Stimulated activated naive CD8-positive, alpha-beta T cell treated with anti-CD3 and anti-CD28 coated beads, Interleukin-15, amount 100 ng/mL, for 72 hours (primary cell): ENCODE data around the gene ADD2.
A peak's percentile ranks its signal among the peaks of the same experiment; 100 is the strongest.
"Not testable (repeated sequence)": the region's sequence is repeated elsewhere in the genome, so short reads cannot be mapped to it uniquely, and the experiment has no call there.

Experiments used
- ATAC-seq: fragments of 150-1000 bp; cut with Tn5 transposase; 2 replicates; pipeline ENCODE4 v1.10.0; 2021; ENCODE audit warnings: mild to moderate bottlenecking, moderate library complexity
- DNase-seq, 2 donors: peaks; one replicate each; pipeline ENCODE4 v3.0.0; 2021 to 2022
- H3K27ac Mint-ChIP-seq, 2 donors: one replicate each; pipeline ENCODE4 v1.8.0; 2022; ENCODE audit warnings: mild to moderate bottlenecking in 2 of 2, mixed read lengths in 2 of 2, moderate library complexity in 2 of 2
- H3K27me3 Mint-ChIP-seq: one replicate; pipeline ENCODE4 v1.8.0; 2022; ENCODE audit warnings: mixed read lengths
- H3K4me1 Mint-ChIP-seq: one replicate; pipeline ENCODE4 v1.8.0; 2022; ENCODE audit warnings: mild to moderate bottlenecking, mixed read lengths
- H3K4me3 Mint-ChIP-seq, 2 donors: one replicate each; pipeline ENCODE4 v1.8.0; 2022; ENCODE audit warnings: mild to moderate bottlenecking in 2 of 2, mixed read lengths in 2 of 2, moderate library complexity in 1 of 2
- H3K9me3 Mint-ChIP-seq, 2 donors: one replicate each; pipeline ENCODE4 v1.8.0; 2022; ENCODE audit warnings: mixed read lengths in 2 of 2

Gene ADD2

DNA sequence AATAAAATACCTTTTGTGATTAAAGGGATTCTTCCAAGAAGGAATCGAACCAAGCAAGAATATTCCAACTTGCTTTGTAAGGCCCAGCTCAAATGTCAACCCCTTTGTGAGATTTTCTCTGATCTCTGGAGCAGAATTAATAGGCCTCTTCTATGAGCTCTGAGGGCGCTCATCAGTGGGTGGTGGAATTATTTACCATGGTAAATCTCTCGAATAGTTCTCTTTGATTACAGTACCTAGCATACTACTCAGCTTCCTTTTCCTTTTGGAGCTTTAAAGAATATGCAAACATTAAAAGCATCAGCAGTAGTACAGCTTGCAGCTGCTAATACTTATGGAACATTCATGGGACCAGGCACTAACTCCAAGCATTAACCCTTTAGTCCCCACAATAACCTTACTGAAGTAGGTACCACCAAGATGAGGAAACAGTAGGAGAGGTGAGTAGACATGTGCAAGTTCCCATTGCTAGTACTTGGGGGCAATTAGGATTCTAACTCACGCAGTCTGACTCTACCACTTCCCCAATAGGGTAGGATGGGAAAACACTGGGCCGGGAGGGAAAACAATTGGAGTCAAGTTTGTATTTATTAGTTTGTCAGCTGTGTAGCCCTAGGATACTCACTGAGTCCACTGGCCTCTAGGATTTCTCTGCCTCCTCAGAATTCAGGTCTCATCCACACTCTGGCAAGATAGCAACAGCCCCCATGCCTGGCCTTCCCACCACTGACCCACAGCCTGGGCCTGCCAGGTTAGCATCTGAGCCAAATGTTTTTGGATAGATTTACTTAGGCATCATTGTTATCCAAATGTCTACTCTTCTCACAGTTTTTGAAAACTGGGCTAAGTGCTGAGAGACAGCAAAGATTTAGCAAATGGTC is 21.7 kb downstream of the ADD2 start:
- no peak overlapping the region for H3K4me3 Mint-ChIP-seq
- H3K9me3 Mint-ChIP-seq, result peaks cover 6 to 9% of the 10 kb centered on the region in 2 donors
- no peak overlapping the region for H3K27ac Mint-ChIP-seq
- no peaks in the 10 kb centered on the region for H3K4me1 Mint-ChIP-seq
- DNase-seq (no peak), ATAC-seq (no peak)
- no peaks in the 10 kb centered on the region for H3K27me3 Mint-ChIP-seq

DNA sequence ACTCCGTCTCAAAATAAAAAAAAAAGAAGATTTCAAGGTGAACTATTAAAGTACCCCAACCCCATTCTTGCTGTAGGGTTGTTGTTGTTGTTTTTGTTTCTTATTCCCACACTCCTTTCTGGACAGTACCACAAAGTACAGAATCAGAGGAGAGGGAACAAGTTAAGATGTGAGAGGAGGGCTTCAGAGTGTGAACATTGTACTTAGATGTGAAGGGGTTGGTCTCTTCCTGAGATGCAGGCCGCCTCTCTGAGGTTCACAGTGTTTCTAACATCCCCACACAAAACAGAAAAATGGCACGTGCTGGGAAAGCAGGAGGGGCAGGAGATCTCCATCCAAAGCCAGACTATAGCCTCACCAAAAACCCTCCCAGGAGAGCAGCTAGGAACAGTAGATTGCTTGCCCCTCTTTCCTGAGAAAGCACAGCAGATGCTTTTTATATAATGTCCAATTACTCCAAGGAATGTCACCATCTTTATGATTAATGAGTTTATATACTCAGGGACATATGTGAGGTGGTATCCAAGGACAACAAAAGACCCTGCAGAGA is 22.6 kb downstream of the ADD2 start:
- H3K4me1 Mint-ChIP-seq, result no peaks in the 10 kb centered on the region
- peak overlapping the region in 1 of 2 donors; percentile 71 for H3K27ac Mint-ChIP-seq
- no peak for ATAC-seq
- DNase-seq, result no peak
- no peaks in the 10 kb centered on the region for H3K27me3 Mint-ChIP-seq
- peaks cover 6 to 9% of the 10 kb centered on the region in 2 donors for H3K9me3 Mint-ChIP-seq
- H3K4me3 Mint-ChIP-seq, result no peak overlapping the region

DNA sequence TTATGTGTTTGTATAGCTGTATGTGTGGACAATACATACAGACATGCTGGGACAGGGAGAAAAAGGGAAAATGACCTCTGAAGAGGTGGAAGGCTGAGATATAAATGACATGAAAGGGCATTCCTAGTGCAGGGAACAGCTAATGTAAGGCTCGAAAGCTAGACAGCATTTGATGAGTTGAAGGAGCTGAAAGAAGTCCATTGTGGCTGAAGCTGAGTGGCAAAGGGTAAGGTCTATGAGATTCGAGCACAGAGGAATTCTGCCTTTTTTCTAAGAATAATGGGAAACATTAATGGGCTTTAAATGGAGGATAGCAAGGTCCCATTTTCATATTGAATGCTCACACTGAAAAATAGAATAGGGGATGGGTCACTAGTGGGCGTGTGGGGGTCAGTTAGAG is 23.6 kb downstream of the ADD2 start:
- ATAC-seq (no peak), DNase-seq (no peak)
- Mint-ChIP-seq H3K4me1 (no peaks in the 10 kb centered on the region), H3K27ac (no peak overlapping the region), H3K9me3 (peaks cover 6 to 9% of the 10 kb centered on the region in 2 donors), H3K4me3 (no peak overlapping the region), H3K27me3 (no peaks in the 10 kb centered on the region)

DNA sequence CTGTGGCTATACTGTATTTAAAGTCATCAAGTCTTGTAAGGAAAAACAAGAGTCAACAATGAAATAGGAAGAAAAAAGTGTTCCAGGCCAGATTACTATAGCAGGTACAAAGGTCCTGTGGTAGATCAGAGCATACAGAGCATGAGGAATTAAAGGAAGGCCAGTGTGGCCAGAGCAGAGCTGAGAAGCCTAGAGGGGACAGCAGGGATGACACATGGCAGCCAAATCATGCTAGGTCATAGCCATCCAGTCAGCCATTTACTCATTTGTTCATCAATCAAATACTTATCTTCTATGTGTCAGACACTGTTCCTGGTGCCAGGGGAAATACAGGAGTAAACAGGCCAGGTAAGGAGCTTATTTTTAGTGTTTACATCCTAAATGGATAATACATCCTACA is 24.3 kb downstream of the ADD2 start:
- no peaks in the 10 kb centered on the region for H3K27me3 Mint-ChIP-seq
- no peak overlapping the region for H3K27ac Mint-ChIP-seq
- no peak overlapping the region for H3K4me3 Mint-ChIP-seq
- H3K9me3 Mint-ChIP-seq, result peaks cover 6 to 9% of the 10 kb centered on the region in 2 donors
- ATAC-seq (no peak), DNase-seq (no peak)
- no peaks in the 10 kb centered on the region for H3K4me1 Mint-ChIP-seq

DNA sequence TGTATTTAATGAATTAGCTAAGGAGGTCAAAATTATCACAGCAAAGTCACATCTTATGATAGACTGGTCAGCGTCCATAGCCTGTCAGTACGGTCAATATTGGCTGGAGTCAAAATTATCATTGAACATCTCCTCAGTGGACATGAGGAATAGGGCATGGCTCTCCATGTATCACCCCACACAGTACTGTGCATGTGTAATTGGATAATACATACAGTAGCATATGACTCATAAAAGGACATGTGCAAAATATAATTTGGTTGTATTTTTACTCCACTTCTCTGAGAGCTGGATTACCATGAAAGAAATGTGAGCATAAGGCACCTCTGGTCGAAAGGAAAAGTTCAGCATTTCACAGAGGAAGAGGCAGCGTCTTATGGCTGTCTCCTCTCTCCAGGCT is 24.9 kb downstream of the ADD2 start:
- DNase-seq, result no peak
- Mint-ChIP-seq H3K4me3 (no peak overlapping the region), H3K27me3 (no peaks in the 10 kb centered on the region), H3K9me3 (peaks cover 6 to 9% of the 10 kb centered on the region in 2 donors), H3K27ac (no peak overlapping the region), H3K4me1 (no peaks in the 10 kb centered on the region)
- ATAC-seq, result no peak

DNA sequence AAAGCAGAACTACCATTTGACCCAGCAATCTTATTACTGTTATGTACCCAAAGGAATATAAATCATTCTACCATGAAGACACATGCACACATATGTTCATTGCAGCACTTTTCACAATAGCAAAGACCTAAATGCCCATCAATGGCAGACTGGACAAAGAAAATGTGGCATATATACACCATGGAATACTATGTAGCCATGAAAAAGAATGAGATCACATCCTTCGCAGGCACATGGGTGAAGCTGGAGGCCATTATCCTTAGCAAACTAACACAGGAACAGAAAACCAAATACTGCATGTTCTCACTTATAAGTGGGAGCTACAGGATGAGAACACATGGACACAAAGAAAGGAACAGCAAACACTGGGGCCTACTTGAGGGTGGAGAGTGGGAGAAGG is 28.5 kb downstream of the ADD2 start:
- not testable (repeated sequence) for H3K4me3 Mint-ChIP-seq, H3K27ac Mint-ChIP-seq, H3K27me3 Mint-ChIP-seq, ATAC-seq, DNase-seq, H3K9me3 Mint-ChIP-seq
- peaks cover 13% of the 10 kb centered on the region for H3K4me1 Mint-ChIP-seq

DNA sequence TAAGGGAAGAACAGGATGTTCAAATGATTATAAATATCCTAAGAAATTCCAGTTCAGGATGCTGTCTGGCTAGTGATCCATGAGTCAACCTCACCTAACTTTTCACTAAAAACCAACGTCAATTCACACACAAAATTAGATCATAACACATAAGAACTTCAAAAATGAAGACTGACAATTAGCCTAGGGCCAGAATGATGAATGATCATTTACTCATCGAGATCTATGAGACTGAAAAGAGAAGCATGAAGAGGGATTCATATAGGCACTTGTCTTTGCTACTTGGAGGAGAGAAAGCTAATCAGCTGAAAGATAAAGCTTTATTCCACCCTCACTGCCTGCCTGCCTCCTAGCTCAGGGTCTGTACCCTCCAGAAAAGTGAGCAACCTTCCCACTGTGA is 29.8 kb downstream of the ADD2 start:
- no peak for ATAC-seq
- no peaks in the 10 kb centered on the region for H3K27me3 Mint-ChIP-seq
- peaks cover 13% of the 10 kb centered on the region for H3K4me1 Mint-ChIP-seq
- H3K4me3 Mint-ChIP-seq, result no peak overlapping the region
- DNase-seq, result no peak
- H3K9me3 Mint-ChIP-seq, result peaks cover 0 to 3% of the 10 kb centered on the region in 2 donors
- H3K27ac Mint-ChIP-seq, result no peak overlapping the region

DNA sequence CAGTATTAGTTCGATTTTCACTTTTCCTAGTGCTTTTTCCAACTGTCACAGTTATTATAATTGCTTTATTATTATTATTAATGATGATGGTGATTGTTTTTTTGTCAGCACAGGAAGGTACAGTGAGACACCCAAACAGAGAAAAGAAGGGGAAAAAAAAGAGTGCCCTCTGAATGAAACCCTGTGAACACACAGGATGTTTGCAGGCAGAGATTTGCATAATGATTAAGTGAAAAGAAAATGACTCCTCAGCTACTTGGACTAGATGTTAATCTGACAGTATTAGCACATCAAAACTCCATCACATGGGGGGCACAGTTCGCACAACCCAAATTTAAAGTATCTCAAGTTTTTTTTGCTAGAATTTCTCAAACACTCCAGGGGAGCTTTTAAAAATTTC is 32.9 kb downstream of the ADD2 start:
- H3K4me3 Mint-ChIP-seq, result no peak overlapping the region
- no peak for DNase-seq

DNA sequence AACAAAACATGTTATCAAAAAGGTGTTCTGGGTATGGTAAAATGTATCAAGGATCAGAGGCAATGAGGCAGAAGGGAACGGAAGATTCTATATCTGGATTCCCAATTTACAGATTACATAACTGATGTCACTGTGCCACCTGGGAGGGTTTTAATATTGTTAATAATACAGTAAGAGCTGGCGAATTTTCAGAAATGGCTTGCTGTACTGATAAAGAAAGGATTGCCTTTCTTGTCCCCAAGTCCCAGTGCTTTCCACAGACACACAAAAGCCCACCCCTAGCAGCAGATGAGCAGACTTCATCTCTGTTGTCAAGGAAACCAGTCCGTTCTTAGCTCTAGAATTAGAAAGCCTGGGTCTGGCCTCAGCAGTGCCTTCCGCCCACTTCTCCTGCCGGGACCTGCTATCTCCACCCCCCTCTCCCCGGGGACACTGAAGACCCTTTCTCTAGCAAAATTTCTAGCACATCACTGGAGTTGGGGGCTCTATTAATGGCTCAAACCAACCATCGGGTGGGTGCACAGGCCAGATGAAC is 34.3 kb downstream of the ADD2 start:
- ATAC-seq, result no peak

More for the DNA sequence above, 32.9 kb downstream of the ADD2 start:
- peak; percentile 59 for ATAC-seq
- Mint-ChIP-seq H3K9me3 (peaks cover 0 to 3% of the 10 kb centered on the region in 2 donors), H3K4me1 (peaks cover 13% of the 10 kb centered on the region), H3K27ac (no peak overlapping the region), H3K27me3 (no peaks in the 10 kb centered on the region)

DNA sequence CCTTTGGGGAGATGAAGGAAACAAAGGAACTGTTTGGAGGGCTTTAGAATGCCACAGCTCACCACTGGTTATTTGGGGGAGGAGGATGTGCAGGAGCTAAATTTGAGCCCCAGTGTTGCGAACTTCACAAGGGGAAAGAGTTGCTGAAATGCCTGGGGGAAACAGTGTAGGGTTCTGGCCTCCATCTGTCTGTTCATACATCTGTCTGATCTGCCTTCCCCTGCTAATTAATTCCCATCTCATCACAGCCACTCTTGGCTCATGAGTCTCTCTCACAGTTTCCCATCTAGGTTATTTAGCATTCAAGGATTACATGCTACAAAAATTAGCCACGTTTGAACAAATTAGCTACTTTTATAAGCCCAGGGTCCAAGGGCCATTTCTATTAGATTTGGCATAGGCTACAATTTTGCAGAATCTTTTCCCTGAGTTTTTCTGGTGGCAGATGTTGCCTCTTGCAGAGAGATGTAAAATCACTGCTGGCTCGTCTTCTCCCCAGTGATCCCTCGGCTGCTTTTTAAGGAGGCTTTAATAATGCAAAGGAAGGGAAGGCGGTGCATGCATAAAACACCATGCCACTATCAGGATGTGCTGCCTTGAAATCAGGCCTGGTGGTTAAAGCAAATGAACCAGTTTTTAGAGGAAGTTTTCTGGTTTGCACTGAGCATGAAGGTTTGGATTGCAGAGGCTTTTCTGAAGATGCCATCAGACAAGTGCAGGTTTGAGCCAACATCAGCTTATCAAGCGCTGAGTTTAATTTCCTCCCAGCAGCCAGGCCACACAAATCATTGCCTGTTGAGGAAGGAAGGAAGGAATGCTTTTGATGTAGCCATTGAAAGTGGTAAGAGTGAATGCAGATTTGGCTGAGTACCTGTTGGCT is 35.0 kb downstream of the ADD2 start:
- peaks cover 0 to 3% of the 10 kb centered on the region in 2 donors for H3K9me3 Mint-ChIP-seq
- H3K4me3 Mint-ChIP-seq, result no peak overlapping the region
- H3K4me1 Mint-ChIP-seq, result peaks cover 13% of the 10 kb centered on the region
- no peak overlapping the region for H3K27ac Mint-ChIP-seq
- H3K27me3 Mint-ChIP-seq, result no peaks in the 10 kb centered on the region
- DNase-seq (no peak), ATAC-seq (no peak)

More for the DNA sequence above, 34.3 kb downstream of the ADD2 start:
- no peak for DNase-seq
- H3K4me3 Mint-ChIP-seq, result no peak overlapping the region
- no peak overlapping the region for H3K27ac Mint-ChIP-seq
- no peaks in the 10 kb centered on the region for H3K27me3 Mint-ChIP-seq
- H3K4me1 Mint-ChIP-seq, result peaks cover 13% of the 10 kb centered on the region
- H3K9me3 Mint-ChIP-seq, result peaks cover 0 to 3% of the 10 kb centered on the region in 2 donors

DNA sequence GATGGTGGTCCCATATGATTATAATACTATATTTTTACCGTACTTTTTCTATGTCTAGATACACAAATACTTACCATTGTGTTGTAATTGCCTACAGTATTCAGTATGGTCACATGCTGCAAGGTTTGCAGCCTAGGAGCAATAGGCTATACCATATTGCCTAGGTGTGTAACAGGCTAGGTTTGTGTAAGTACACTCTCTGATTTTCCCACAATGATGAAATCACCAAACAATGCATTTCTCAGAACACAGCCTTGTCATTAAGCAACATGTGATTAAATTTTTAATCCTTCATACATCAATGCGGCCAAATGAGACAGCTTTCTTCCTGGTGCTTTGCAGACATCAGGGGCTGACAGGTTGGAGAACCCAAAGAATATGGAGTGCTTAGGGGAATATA is 37.3 kb downstream of the ADD2 start:
- H3K27me3 Mint-ChIP-seq, result no peaks in the 10 kb centered on the region
- no peak overlapping the region for H3K4me3 Mint-ChIP-seq
- ATAC-seq (no peak), DNase-seq (no peak)
- H3K4me1 Mint-ChIP-seq, result peaks cover 8% of the 10 kb centered on the region
- H3K9me3 Mint-ChIP-seq, result no peaks in the 10 kb centered on the region
- H3K27ac Mint-ChIP-seq, result peak overlapping the region in 1 of 2 donors; percentile 48

DNA sequence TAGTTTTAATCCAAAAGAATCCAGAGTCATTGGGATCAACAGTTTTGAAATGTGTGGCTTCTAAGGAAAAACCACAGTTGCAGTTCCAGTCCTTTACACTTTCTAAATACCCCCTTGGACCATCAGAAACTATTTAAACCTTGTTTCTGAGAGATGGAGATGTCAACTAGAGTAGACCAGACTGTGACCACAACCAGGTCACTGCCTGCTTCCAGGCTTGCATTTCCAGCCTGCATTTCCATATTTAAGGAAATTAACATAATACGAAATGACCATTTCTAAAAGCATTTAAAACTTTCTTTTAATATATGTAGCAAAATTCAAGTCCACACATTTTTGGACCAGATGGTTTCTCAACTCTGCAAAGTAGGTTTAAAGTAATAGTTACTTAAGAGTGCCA is 38.4 kb downstream of the ADD2 start:
- Mint-ChIP-seq H3K9me3 (no peaks in the 10 kb centered on the region), H3K4me3 (no peak overlapping the region), H3K27ac (no peak overlapping the region), H3K27me3 (no peaks in the 10 kb centered on the region), H3K4me1 (no peaks in the 10 kb centered on the region)
- no peak for DNase-seq
- ATAC-seq, result no peak

DNA sequence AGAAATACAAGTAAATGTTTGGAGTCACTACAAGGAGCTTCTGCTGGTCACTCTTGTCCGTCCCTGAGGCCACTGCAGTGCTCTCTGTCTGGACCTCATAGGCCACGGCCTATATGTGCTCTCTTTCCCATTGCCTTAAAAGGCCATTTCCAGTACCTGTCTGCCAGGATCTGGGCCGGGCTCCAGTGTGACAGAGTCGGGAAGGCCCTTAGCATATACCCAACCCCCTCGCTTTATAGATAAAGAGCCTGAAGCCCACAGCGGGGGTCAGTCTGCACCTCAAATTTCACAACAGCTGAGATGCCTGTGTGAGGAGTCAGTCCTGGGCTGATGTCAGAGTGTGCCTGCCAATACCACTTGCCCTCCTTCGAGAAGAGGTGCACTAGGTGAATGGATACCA is 39.9 kb downstream of the ADD2 start:
- ATAC-seq (no peak), DNase-seq (no peak)
- H3K9me3 Mint-ChIP-seq, result no peaks in the 10 kb centered on the region
- no peaks in the 10 kb centered on the region for H3K4me1 Mint-ChIP-seq
- H3K27me3 Mint-ChIP-seq, result no peaks in the 10 kb centered on the region
- H3K4me3 Mint-ChIP-seq, result no peak overlapping the region
- H3K27ac Mint-ChIP-seq, result no peak overlapping the region

DNA sequence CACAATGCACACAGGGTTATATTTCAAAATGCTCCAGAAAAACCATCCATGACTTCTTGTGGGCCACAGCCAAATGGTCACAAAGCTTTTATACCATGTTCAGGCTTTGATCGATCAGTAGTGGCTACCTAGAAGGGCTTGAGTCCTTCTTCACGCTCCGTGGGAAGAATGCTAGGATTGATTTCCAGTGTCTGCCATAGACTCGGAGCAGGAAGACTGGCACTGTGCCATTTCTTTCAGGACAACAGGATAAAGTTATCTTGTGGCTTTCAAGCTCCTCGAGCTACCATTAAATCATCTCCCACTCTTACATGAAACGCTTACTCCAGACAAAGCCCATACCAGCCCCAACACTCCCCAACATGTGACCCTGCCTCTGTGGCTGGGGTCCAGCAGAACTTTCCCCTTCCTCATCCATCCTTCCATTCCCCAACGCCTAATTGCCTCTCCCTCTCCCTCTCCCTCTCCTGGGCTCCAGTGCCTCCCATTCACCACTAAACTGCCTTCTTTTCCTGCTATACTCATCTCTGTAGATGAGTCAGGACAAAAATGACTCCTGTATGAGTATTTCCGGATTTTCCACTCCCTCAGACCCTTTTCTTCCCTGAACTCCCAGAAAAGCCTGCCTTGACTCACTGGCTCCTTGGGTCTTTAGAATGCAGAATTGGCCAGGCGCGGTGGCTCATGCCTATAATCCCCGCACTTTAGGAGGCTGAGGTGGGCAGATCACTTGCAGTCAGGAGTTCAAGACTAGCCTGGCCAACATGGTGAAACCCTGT is 40.9 kb downstream of the ADD2 start:
- H3K4me1 Mint-ChIP-seq, result no peaks in the 10 kb centered on the region
- H3K27ac Mint-ChIP-seq, result peak overlapping the region in 1 of 2 donors; percentile 14
- ATAC-seq (no peak), DNase-seq (no peak)
- H3K27me3 Mint-ChIP-seq, result no peaks in the 10 kb centered on the region
- no peak overlapping the region for H3K4me3 Mint-ChIP-seq
- no peaks in the 10 kb centered on the region for H3K9me3 Mint-ChIP-seq

DNA sequence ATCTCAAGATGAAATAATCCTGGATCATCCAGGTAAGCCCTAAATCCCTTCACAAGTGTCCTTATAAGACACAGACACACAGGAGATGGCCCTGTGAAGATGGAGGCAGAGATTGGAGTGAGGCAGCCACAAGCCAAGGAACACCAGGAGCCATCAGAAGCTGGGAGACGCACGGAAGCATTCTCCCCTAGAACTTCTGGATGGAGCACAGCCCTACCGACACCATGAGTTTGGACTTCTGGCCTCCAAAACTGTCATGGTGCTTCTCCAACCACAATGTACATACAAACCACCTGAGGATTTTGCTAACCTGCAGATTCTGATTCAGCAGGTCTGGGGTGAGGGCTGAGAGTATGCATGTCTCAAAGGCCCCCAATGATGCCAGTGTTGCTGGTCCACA is 42.5 kb downstream of the ADD2 start:
- H3K27ac Mint-ChIP-seq, result no peak overlapping the region
- no peaks in the 10 kb centered on the region for H3K4me1 Mint-ChIP-seq
- ATAC-seq (no peak), DNase-seq (no peak)
- H3K4me3 Mint-ChIP-seq, result no peak overlapping the region
- no peaks in the 10 kb centered on the region for H3K9me3 Mint-ChIP-seq
- no peaks in the 10 kb centered on the region for H3K27me3 Mint-ChIP-seq
